Liver (tissue), 3 donors: ENCODE results near the gene TPRKB.

Source experiments
- EGR1 ChIP-seq, 2 donors: IDR thresholded peaks; 2 replicates each; pipeline ENCODE4 v1.6.1; 2016 to 2018; ENCODE audit warnings: antibody characterized with exemption in 2 of 2, low read depth in 2 of 2
- FOXA1 ChIP-seq: IDR thresholded peaks from 2 replicates; pipeline ENCODE4 v1.6.1; 2016; ENCODE audit warnings: antibody characterized with exemption
- GABPA ChIP-seq, 2 donors: IDR thresholded peaks in 1 of 2; conservative IDR thresholded peaks in 1 of 2; 2 replicates each; pipeline ENCODE4 v1.6.1; 2016; ENCODE audit warnings: antibody characterized with exemption in 2 of 2, mild to moderate bottlenecking in 1 of 2, moderate library complexity in 1 of 2
- JUND ChIP-seq, 2 donors: IDR thresholded peaks; 2 replicates each; pipeline ENCODE4 v1.6.1; 2016; ENCODE audit warnings: antibody characterized with exemption in 2 of 2
- REST ChIP-seq: IDR thresholded peaks from 2 replicates; pipeline ENCODE4 v1.6.1; 2016; ENCODE audit warnings: antibody characterized with exemption, mild to moderate bottlenecking
- RXRA ChIP-seq, 2 donors: IDR thresholded peaks; 2 replicates each; pipeline ENCODE4 v1.6.1; 2017 to 2018; ENCODE audit warnings: antibody characterized with exemption in 2 of 2, mild to moderate bottlenecking in 1 of 2
- TAF1 ChIP-seq: conservative IDR thresholded peaks from 2 replicates; pipeline ENCODE4 v1.6.1; 2016; ENCODE audit warnings: antibody characterized with exemption, mild to moderate bottlenecking
- YY1 ChIP-seq: IDR thresholded peaks from 2 replicates; pipeline ENCODE4 v1.6.1; 2016; ENCODE audit warnings: antibody characterized with exemption, mild to moderate bottlenecking
- ZBTB33 ChIP-seq: IDR thresholded peaks from 2 replicates; pipeline ENCODE4 v1.6.1; 2016; ENCODE audit warnings: antibody characterized with exemption
- TF ChIP-seq, protein P1 (sequence below): IDR thresholded peaks from 2 replicates; pipeline ENCODE4 v1.6.1; 2016; ENCODE audit warnings: antibody characterized with exemption
- TF ChIP-seq, protein P2 (sequence below): fragments of 150-350 bp; IDR thresholded peaks from 2 replicates; pipeline ENCODE4 v1.5.1; 2017; ENCODE audit warnings: improper control_type of control experiment, low read depth, low read length; ENCODE audit not compliant: missing input control
- donor health status: healthy.
- donor health status: healthy.

DNA sequence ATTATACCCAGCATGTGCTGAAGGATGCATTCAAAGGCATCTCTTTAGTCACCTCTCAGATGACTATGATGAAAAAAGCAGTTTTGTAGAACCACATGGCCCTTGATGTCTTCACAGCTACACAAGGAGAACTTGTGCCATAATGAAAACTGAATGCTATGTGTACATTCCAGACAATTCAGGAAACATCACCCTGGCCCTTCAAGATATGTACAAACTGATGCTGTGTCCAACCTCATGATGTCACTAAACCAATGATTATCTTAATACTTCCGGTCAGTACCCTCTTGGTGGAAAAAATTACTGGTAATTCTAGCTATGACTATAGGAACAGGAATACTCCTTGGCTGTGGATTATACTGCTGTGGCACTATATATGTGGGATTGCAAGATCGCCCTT lies 22.8 kb upstream of the TPRKB start:
- TF ChIP-seq, protein P1, sequence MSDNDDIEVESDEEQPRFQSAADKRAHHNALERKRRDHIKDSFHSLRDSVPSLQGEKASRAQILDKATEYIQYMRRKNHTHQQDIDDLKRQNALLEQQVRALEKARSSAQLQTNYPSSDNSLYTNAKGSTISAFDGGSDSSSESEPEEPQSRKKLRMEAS: no peak
- TF ChIP-seq, protein P2, sequence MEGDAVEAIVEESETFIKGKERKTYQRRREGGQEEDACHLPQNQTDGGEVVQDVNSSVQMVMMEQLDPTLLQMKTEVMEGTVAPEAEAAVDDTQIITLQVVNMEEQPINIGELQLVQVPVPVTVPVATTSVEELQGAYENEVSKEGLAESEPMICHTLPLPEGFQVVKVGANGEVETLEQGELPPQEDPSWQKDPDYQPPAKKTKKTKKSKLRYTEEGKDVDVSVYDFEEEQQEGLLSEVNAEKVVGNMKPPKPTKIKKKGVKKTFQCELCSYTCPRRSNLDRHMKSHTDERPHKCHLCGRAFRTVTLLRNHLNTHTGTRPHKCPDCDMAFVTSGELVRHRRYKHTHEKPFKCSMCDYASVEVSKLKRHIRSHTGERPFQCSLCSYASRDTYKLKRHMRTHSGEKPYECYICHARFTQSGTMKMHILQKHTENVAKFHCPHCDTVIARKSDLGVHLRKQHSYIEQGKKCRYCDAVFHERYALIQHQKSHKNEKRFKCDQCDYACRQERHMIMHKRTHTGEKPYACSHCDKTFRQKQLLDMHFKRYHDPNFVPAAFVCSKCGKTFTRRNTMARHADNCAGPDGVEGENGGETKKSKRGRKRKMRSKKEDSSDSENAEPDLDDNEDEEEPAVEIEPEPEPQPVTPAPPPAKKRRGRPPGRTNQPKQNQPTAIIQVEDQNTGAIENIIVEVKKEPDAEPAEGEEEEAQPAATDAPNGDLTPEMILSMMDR: no peak
- no peak for TF ChIP-seq EGR1 (IDR thresholded peaks at IDR 0.05; ENCODE audit: low read depth in 2 of 2)
- peak in 1 of 2 donors; percentile 4 for TF ChIP-seq GABPA (IDR thresholded peaks at IDR 0.05 in 1 of 2, conservative IDR thresholded peaks at IDR 0.05 in 1 of 2)
- TF ChIP-seq YY1: no peak
- no peak for TF ChIP-seq ZBTB33
- TF ChIP-seq JUND (IDR thresholded peaks at IDR 0.05): no peak
- no peak for TF ChIP-seq REST
- TF ChIP-seq FOXA1: no peak
- no peak for TF ChIP-seq TAF1
- TF ChIP-seq RXRA (IDR thresholded peaks at IDR 0.05): no peak
